ENCODE data around the gene ETV7.

DNA sequence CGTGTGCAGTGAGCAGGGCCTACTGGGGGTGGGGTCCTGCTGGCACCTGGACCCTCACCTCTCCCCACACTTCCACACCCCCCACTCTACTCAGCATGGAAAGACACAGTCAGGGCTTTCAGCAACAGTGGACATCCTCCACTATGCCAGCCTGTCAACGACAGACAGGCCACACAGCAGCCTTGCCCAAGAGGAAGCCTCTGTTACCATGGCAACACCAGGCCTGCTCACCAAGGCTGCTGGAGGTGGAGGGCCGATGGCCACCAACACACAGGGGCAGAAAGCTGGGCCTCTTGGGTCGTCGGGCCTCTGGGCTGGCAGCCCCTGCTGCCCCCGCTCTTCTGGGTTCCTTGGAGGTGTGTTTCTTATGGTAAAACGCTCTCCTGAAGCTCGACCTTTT, 64.4 kb downstream of the ETV7 start:
- TF ChIP-seq, protein P1, sequence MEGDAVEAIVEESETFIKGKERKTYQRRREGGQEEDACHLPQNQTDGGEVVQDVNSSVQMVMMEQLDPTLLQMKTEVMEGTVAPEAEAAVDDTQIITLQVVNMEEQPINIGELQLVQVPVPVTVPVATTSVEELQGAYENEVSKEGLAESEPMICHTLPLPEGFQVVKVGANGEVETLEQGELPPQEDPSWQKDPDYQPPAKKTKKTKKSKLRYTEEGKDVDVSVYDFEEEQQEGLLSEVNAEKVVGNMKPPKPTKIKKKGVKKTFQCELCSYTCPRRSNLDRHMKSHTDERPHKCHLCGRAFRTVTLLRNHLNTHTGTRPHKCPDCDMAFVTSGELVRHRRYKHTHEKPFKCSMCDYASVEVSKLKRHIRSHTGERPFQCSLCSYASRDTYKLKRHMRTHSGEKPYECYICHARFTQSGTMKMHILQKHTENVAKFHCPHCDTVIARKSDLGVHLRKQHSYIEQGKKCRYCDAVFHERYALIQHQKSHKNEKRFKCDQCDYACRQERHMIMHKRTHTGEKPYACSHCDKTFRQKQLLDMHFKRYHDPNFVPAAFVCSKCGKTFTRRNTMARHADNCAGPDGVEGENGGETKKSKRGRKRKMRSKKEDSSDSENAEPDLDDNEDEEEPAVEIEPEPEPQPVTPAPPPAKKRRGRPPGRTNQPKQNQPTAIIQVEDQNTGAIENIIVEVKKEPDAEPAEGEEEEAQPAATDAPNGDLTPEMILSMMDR (IDR thresholded peaks at IDR 0.05; ENCODE audit: low read depth, low read length, missing input control): no peak
- TF ChIP-seq GABPA (IDR thresholded peaks at IDR 0.05 in 1 of 2, conservative IDR thresholded peaks at IDR 0.05 in 1 of 2) (no peak), FOXA1 (IDR thresholded peaks at IDR 0.05) (no peak), YY1 (IDR thresholded peaks at IDR 0.05) (no peak), EGR1 (IDR thresholded peaks at IDR 0.05; ENCODE audit: low read depth in 2 of 2) (no peak), RAD21 (IDR thresholded peaks at IDR 0.05) (no peak)
- TF ChIP-seq, protein P2, sequence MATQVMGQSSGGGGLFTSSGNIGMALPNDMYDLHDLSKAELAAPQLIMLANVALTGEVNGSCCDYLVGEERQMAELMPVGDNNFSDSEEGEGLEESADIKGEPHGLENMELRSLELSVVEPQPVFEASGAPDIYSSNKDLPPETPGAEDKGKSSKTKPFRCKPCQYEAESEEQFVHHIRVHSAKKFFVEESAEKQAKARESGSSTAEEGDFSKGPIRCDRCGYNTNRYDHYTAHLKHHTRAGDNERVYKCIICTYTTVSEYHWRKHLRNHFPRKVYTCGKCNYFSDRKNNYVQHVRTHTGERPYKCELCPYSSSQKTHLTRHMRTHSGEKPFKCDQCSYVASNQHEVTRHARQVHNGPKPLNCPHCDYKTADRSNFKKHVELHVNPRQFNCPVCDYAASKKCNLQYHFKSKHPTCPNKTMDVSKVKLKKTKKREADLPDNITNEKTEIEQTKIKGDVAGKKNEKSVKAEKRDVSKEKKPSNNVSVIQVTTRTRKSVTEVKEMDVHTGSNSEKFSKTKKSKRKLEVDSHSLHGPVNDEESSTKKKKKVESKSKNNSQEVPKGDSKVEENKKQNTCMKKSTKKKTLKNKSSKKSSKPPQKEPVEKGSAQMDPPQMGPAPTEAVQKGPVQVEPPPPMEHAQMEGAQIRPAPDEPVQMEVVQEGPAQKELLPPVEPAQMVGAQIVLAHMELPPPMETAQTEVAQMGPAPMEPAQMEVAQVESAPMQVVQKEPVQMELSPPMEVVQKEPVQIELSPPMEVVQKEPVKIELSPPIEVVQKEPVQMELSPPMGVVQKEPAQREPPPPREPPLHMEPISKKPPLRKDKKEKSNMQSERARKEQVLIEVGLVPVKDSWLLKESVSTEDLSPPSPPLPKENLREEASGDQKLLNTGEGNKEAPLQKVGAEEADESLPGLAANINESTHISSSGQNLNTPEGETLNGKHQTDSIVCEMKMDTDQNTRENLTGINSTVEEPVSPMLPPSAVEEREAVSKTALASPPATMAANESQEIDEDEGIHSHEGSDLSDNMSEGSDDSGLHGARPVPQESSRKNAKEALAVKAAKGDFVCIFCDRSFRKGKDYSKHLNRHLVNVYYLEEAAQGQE (IDR thresholded peaks at IDR 0.05): no peak

All from liver (tissue), 3 donors.